Natural killer cell (primary cell): ENCODE results near the gene SLC10A3. TPM values are rescaled to one million over a fixed set of nuclear protein-coding genes. Genes with fewer than 3 reads are reported as not detected.

Source experiments
- ATAC-seq, 3 donors: fragments of 150-1000 bp in 2 of 3; fragments of 200-7000 bp in 1 of 3; cut with Tn5 transposase; 1 replicate in 1 of 3; 2 replicates in 2 of 3; pipeline ENCODE4 v1.10.0; 2021; ENCODE audit warnings: mild to moderate bottlenecking in 2 of 3, moderate library complexity in 2 of 3
- DNase-seq, 2 donors: peaks; one replicate each; pipeline versions ENCODE4 v3.0.0 to v3.0.0-alpha.2; 2013 to 2021; ENCODE audit warnings: mixed read lengths in 1 of 2
- H3K27ac ChIP-seq: one replicate; pipeline ENCODE4 v1.5.1; 2013; ENCODE audit warnings: mild to moderate bottlenecking, low read length
- H3K27me3 ChIP-seq: one replicate; pipeline ENCODE4 v1.6.1; 2013; ENCODE audit warnings: low read length; ENCODE audit not compliant: control insufficient read depth, insufficient read depth
- H3K36me3 ChIP-seq: one replicate; pipeline ENCODE4 v1.6.1; 2013; ENCODE audit warnings: low read length; ENCODE audit not compliant: control insufficient read depth, insufficient read depth
- H3K4me1 ChIP-seq: one replicate; pipeline ENCODE4 v1.6.1; 2013; ENCODE audit warnings: low read length; ENCODE audit not compliant: control insufficient read depth, insufficient read depth
- H3K4me3 ChIP-seq: one replicate; pipeline ENCODE4 v1.5.1; 2013; ENCODE audit warnings: low read length
- H3K9me3 ChIP-seq: one replicate; pipeline ENCODE4 v1.6.1; 2013; ENCODE audit warnings: low read length; ENCODE audit not compliant: control insufficient read depth, insufficient read depth
- H3K27ac Mint-ChIP-seq, 2 donors: one replicate each; pipeline ENCODE4 v1.8.0; 2022; ENCODE audit warnings: mild to moderate bottlenecking in 2 of 2, mixed read lengths in 2 of 2, moderate library complexity in 1 of 2
- H3K27me3 Mint-ChIP-seq, 2 donors: one replicate each; pipeline ENCODE4 v1.8.0; 2022; ENCODE audit warnings: low read depth in 2 of 2, mixed read lengths in 2 of 2
- H3K36me3 Mint-ChIP-seq: one replicate; pipeline ENCODE4 v1.8.0; 2022; ENCODE audit warnings: mixed read lengths
- H3K4me1 Mint-ChIP-seq, 2 donors: one replicate each; pipeline ENCODE4 v1.8.0; 2022; ENCODE audit warnings: mixed read lengths in 2 of 2
- H3K4me3 Mint-ChIP-seq: one replicate; pipeline ENCODE4 v1.8.0; 2022; ENCODE audit warnings: mild to moderate bottlenecking, moderate library complexity, mixed read lengths
- H3K9me3 Mint-ChIP-seq, 2 donors: one replicate each; pipeline ENCODE4 v1.8.0; 2022; ENCODE audit warnings: mixed read lengths in 2 of 2
- CTCF ChIP-seq: fragments of 200-600 bp; IDR thresholded peaks from one replicate; pipeline ENCODE4 v1.8.0; 2022; ENCODE audit warnings: antibody characterized with exemption
- WGBS: methylation state at CpG from one replicate; pipeline ENCODE4 v1.1.7; 2013; ENCODE audit warnings: missing lambda C conversion rate; ENCODE audit not compliant: insufficient coverage; 5-methylcytosine and 5-hydroxymethylcytosine counted together
- intact Hi-C: fragments of 100-400 bp; cut with micrococcal nuclease; formaldehyde crosslinking; loops from one replicate; pipeline ENCODE4 v1.14.2; 2022
- total RNA-seq, 4 donors: library from RNA; stranded (reverse); fragments of 120-200 nt in 1 of 4; gene quantifications; one replicate each; pipeline versions ENCODE4 v1.2.3 to v1.2.4, GENCODE V29; 2013 to 2022

SLC10A3 gene
- total RNA-seq, 3 donors from 2014 or later (not counting 1 experiment from before 2014, with no cell fraction given): 26.5 to 42.1 (median 31.8) TPM

DNA sequence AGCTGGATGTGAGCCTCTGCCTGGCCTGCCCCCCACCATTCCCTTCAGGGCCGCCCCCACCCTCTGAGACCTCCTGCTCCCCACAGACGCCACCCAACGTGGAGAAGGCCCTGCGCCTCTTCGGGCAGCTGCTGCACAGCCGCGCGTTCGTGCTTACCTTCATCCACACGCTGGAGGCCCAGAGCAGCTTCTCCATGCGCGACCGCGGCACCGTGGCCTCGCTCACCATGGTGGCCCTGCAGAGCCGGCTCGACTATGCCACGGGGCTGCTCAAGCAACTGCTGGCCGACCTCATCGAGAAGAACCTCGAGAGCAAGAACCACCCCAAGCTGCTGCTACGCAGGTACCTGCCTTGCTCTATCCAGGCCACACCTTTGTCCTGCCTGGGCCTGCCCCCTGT, 22.2 kb downstream of the SLC10A3 start:
- no peak overlapping the region for H3K27ac Mint-ChIP-seq
- peaks cover 16% of the 10 kb centered on the region for H3K36me3 ChIP-seq

GRCh38 chrX:154467556-154467955, 22.9 kb downstream of the SLC10A3 start:
- Mint-ChIP-seq H3K9me3 (no peaks in the 10 kb centered on the region), H3K36me3 (no peaks in the 10 kb centered on the region), H3K4me1 (no peaks in the 10 kb centered on the region), H3K27me3 (no peaks in the 10 kb centered on the region), H3K27ac (no peak overlapping the region), H3K4me3 (no peak overlapping the region)
- no peaks in the 10 kb centered on the region for H3K27me3 ChIP-seq
- H3K36me3 ChIP-seq: peaks cover 16% of the 10 kb centered on the region
- no peaks in the 10 kb centered on the region for H3K4me1 ChIP-seq
- ATAC-seq: no peak
- 97% methylated on average over 21 of the region's 21 CpGs for WGBS
- H3K4me3 ChIP-seq: no peak overlapping the region
- H3K9me3 ChIP-seq: no peaks in the 10 kb centered on the region
- H3K27ac ChIP-seq: no peak overlapping the region
- intact Hi-C loops: no loop called here
- TF ChIP-seq CTCF: no peak
- DNase-seq: no peak

More for the DNA sequence above, 22.2 kb downstream of the SLC10A3 start:
- Histone ChIP-seq H3K4me3 (no peak overlapping the region), H3K4me1 (no peaks in the 10 kb centered on the region), H3K27me3 (no peaks in the 10 kb centered on the region), H3K27ac (no peak overlapping the region), H3K9me3 (no peaks in the 10 kb centered on the region)
- Mint-ChIP-seq H3K4me3 (no peak overlapping the region), H3K4me1 (no peaks in the 10 kb centered on the region), H3K36me3 (no peaks in the 10 kb centered on the region), H3K27me3 (no peaks in the 10 kb centered on the region), H3K9me3 (no peaks in the 10 kb centered on the region)
- 96% methylated on average over 23 of the region's 23 CpGs for WGBS
- no peak for TF ChIP-seq CTCF
- no peak for DNase-seq
- ATAC-seq: no peak
- intact Hi-C loops: no loop called here

GRCh38 chrX:154466907-154467306, 23.5 kb downstream of the SLC10A3 start:
- no peaks in the 10 kb centered on the region for H3K9me3 ChIP-seq
- no peaks in the 10 kb centered on the region for H3K4me1 ChIP-seq
- 97% methylated on average over 15 of the region's 15 CpGs for WGBS
- intact Hi-C loops: no loop called here
- H3K27me3 ChIP-seq: no peaks in the 10 kb centered on the region
- peaks cover 16% of the 10 kb centered on the region for H3K36me3 ChIP-seq
- no peaks in the 10 kb centered on the region for H3K36me3 Mint-ChIP-seq
- no peaks in the 10 kb centered on the region for H3K9me3 Mint-ChIP-seq
- peaks cover 0 to under 1% of the 10 kb centered on the region in 2 donors for H3K4me1 Mint-ChIP-seq
- ATAC-seq: no peak
- no peaks in the 10 kb centered on the region for H3K27me3 Mint-ChIP-seq
- no peak overlapping the region for H3K4me3 ChIP-seq
- no peak overlapping the region for H3K27ac ChIP-seq
- no peak overlapping the region for H3K27ac Mint-ChIP-seq
- TF ChIP-seq CTCF: no peak
- no peak overlapping the region for H3K4me3 Mint-ChIP-seq
- DNase-seq: no peak

- no peak for TF ChIP-seq CTCF
- Mint-ChIP-seq H3K27ac (no peak overlapping the region), H3K27me3 (no peaks in the 10 kb centered on the region), H3K9me3 (no peaks in the 10 kb centered on the region), H3K36me3 (no peaks in the 10 kb centered on the region), H3K4me1 (peaks cover 0 to 4% of the 10 kb centered on the region in 2 donors), H3K4me3 (no peak overlapping the region)
- no peaks in the 10 kb centered on the region for H3K4me1 ChIP-seq
- no peak overlapping the region for H3K27ac ChIP-seq
- DNase-seq (no peak), ATAC-seq (no peak)
- intact Hi-C loops: no loop called here
- H3K36me3 ChIP-seq: peaks cover 14% of the 10 kb centered on the region
- no peaks in the 10 kb centered on the region for H3K9me3 ChIP-seq
- WGBS: 96% methylated on average over 30 of the region's 32 CpGs
- H3K27me3 ChIP-seq: no peaks in the 10 kb centered on the region
- H3K4me3 ChIP-seq: no peak overlapping the region
These were observed 24.4 kb downstream of the SLC10A3 start for GRCh38 chrX:154466036-154466435.
